Measurements from ENCODE around the gene SIPA1. TPM values are rescaled to one million over a fixed set of nuclear protein-coding genes. Genes with fewer than 3 reads are reported as not detected.

SIPA1 gene
- total RNA-seq, 1 experiment from 2014 or later: 65.4 TPM

DNA sequence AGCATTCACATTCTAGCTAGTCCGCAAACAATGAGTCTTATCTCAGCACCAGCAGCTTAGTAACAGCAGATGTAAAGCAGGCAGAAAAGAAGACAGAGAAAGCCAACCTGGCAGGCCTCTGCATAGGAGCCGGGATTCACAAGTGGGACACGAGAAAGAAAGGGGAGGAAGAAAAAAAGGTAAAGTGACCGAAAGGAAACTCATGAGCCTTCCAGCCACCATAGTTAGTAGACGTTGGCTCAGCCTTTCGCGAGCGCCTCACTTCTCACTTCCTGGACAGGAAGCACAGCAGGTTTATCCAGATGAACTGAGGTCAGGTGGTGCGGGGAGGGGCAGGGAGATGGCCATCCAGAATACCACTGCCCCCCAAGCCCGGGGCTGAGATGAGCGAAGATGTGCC lies 54.5 kb downstream of the SIPA1 start:
- Mint-ChIP-seq H3K4me1 (peaks cover 3% of the 10 kb centered on the region; the same call in 1 of the 2 replicates), H3K27ac (no peak overlapping the region), H3K27me3 (ENCODE audit: low read depth) (no peaks in the 10 kb centered on the region), H3K36me3 (no peaks in the 10 kb centered on the region), H3K4me3 (no peak overlapping the region), H3K9me3 (no peaks in the 10 kb centered on the region)
- ATAC-seq: no peak
- TF ChIP-seq EMX1 (CRISPR knock-in tag; IDR thresholded peaks at IDR 0.05) (no peak), ZNF671 (CRISPR knock-in tag; IDR thresholded peaks at IDR 0.05) (no peak), FOXP1 (CRISPR knock-in tag; IDR thresholded peaks at IDR 0.05; ENCODE audit: borderline replicate concordance) (no peak), SP1 (CRISPR knock-in tag; conservative IDR thresholded peaks at IDR 0.05) (no peak), TCF7 (CRISPR knock-in tag; IDR thresholded peaks at IDR 0.05; ENCODE audit: low read depth) (no peak), ZBTB21 (CRISPR knock-in tag; IDR thresholded peaks at IDR 0.05; ENCODE audit: borderline replicate concordance) (no peak)
- TF ChIP-seq, protein P1, sequence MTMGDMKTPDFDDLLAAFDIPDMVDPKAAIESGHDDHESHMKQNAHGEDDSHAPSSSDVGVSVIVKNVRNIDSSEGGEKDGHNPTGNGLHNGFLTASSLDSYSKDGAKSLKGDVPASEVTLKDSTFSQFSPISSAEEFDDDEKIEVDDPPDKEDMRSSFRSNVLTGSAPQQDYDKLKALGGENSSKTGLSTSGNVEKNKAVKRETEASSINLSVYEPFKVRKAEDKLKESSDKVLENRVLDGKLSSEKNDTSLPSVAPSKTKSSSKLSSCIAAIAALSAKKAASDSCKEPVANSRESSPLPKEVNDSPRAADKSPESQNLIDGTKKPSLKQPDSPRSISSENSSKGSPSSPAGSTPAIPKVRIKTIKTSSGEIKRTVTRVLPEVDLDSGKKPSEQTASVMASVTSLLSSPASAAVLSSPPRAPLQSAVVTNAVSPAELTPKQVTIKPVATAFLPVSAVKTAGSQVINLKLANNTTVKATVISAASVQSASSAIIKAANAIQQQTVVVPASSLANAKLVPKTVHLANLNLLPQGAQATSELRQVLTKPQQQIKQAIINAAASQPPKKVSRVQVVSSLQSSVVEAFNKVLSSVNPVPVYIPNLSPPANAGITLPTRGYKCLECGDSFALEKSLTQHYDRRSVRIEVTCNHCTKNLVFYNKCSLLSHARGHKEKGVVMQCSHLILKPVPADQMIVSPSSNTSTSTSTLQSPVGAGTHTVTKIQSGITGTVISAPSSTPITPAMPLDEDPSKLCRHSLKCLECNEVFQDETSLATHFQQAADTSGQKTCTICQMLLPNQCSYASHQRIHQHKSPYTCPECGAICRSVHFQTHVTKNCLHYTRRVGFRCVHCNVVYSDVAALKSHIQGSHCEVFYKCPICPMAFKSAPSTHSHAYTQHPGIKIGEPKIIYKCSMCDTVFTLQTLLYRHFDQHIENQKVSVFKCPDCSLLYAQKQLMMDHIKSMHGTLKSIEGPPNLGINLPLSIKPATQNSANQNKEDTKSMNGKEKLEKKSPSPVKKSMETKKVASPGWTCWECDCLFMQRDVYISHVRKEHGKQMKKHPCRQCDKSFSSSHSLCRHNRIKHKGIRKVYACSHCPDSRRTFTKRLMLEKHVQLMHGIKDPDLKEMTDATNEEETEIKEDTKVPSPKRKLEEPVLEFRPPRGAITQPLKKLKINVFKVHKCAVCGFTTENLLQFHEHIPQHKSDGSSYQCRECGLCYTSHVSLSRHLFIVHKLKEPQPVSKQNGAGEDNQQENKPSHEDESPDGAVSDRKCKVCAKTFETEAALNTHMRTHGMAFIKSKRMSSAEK (CRISPR knock-in tag; IDR thresholded peaks at IDR 0.05; ENCODE audit: borderline replicate concordance): no peak
- TF ChIP-seq, protein P2, sequence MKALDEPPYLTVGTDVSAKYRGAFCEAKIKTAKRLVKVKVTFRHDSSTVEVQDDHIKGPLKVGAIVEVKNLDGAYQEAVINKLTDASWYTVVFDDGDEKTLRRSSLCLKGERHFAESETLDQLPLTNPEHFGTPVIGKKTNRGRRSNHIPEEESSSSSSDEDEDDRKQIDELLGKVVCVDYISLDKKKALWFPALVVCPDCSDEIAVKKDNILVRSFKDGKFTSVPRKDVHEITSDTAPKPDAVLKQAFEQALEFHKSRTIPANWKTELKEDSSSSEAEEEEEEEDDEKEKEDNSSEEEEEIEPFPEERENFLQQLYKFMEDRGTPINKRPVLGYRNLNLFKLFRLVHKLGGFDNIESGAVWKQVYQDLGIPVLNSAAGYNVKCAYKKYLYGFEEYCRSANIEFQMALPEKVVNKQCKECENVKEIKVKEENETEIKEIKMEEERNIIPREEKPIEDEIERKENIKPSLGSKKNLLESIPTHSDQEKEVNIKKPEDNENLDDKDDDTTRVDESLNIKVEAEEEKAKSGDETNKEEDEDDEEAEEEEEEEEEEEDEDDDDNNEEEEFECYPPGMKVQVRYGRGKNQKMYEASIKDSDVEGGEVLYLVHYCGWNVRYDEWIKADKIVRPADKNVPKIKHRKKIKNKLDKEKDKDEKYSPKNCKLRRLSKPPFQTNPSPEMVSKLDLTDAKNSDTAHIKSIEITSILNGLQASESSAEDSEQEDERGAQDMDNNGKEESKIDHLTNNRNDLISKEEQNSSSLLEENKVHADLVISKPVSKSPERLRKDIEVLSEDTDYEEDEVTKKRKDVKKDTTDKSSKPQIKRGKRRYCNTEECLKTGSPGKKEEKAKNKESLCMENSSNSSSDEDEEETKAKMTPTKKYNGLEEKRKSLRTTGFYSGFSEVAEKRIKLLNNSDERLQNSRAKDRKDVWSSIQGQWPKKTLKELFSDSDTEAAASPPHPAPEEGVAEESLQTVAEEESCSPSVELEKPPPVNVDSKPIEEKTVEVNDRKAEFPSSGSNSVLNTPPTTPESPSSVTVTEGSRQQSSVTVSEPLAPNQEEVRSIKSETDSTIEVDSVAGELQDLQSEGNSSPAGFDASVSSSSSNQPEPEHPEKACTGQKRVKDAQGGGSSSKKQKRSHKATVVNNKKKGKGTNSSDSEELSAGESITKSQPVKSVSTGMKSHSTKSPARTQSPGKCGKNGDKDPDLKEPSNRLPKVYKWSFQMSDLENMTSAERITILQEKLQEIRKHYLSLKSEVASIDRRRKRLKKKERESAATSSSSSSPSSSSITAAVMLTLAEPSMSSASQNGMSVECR (CRISPR knock-in tag; IDR thresholded peaks at IDR 0.05; ENCODE audit: borderline replicate concordance): no peak
- TF ChIP-seq, protein P3, sequence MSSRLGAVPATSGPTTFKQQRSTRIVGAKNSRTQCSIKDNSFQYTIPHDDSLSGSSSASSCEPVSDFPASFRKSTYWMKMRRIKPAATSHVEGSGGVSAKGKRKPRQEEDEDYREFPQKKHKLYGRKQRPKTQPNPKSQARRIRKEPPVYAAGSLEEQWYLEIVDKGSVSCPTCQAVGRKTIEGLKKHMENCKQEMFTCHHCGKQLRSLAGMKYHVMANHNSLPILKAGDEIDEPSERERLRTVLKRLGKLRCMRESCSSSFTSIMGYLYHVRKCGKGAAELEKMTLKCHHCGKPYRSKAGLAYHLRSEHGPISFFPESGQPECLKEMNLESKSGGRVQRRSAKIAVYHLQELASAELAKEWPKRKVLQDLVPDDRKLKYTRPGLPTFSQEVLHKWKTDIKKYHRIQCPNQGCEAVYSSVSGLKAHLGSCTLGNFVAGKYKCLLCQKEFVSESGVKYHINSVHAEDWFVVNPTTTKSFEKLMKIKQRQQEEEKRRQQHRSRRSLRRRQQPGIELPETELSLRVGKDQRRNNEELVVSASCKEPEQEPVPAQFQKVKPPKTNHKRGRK (CRISPR knock-in tag; IDR thresholded peaks at IDR 0.05; ENCODE audit: borderline replicate concordance): no peak
- TF ChIP-seq, protein P4, sequence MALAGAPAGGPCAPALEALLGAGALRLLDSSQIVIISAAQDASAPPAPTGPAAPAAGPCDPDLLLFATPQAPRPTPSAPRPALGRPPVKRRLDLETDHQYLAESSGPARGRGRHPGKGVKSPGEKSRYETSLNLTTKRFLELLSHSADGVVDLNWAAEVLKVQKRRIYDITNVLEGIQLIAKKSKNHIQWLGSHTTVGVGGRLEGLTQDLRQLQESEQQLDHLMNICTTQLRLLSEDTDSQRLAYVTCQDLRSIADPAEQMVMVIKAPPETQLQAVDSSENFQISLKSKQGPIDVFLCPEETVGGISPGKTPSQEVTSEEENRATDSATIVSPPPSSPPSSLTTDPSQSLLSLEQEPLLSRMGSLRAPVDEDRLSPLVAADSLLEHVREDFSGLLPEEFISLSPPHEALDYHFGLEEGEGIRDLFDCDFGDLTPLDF (CRISPR knock-in tag; IDR thresholded peaks at IDR 0.05): no peak
- ChIA-PET POLR2A (no interaction called here), CTCF (interaction anchor here (1.0 kb wide), 1 partner anchor 20 kb away, joined by 3 read pairs; the partner anchor contains the start of gene KAT5)
- DNase-seq (ENCODE audit: low spot score): no peak

DNA sequence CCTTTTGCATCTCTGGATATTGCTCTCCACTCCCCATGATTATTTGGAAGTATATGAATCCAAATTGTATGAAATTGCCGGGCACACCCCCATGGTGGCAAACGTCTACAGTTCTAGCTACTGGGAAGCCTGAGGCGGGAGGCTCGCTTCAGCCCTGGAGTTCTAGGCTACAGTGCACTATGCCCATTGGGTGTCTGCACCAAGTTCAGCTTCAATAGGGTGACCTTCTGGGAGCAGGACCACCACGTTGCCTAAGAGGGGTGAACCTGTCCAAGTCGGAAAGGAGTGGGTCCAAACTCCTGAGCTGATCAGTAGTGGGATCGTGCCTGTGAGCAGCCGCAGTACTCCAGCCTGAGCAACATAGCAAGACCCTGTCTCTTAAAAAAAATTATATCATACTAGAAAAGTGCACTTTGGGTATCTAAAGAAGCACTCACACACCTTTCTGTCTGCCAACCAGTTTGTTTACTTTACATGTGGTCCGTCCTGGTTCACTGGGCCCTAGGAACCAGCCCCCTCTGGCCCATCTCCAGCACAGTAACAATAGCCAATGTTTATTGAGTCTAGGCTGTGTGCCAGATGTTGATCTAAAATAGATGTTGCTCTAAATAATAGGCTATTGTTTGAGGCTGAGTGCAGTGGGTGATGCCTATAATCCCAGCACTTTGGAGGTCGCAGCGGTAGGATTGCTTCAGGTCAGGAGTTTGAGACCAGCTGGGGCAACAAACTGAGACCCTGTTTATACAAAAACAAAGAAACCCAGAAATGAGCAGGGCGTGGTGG lies 57.7 kb downstream of the SIPA1 start:
- no peak for ATAC-seq
- Mint-ChIP-seq H3K27ac (no peak overlapping the region), H3K4me3 (no peak overlapping the region), H3K27me3 (ENCODE audit: low read depth) (peaks cover 12% of the 10 kb centered on the region), H3K4me1 (peaks cover 3% of the 10 kb centered on the region; the same call in 1 of the 2 replicates), H3K36me3 (no peaks in the 10 kb centered on the region), H3K9me3 (peaks cover 13% of the 10 kb centered on the region)
- no peak for DNase-seq (ENCODE audit: low spot score)
- CTCF ChIA-PET: interaction anchor here (2.1 kb wide), 1 partner anchor 84 kb away, joined by 6 read pairs; no protein-coding TSS in a partner anchor
- POLR2A ChIA-PET: no interaction called here
- TF ChIP-seq ZNF317 (CRISPR knock-in tag; IDR thresholded peaks at IDR 0.05; ENCODE audit: borderline replicate concordance, low read depth) (no peak), NR1H2 (CRISPR knock-in tag; IDR thresholded peaks at IDR 0.05) (no peak), ZNF396 (CRISPR knock-in tag; IDR thresholded peaks at IDR 0.05; ENCODE audit: borderline replicate concordance) (no peak)
- TF ChIP-seq, protein P5, sequence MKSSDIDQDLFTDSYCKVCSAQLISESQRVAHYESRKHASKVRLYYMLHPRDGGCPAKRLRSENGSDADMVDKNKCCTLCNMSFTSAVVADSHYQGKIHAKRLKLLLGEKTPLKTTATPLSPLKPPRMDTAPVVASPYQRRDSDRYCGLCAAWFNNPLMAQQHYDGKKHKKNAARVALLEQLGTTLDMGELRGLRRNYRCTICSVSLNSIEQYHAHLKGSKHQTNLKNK (CRISPR knock-in tag; IDR thresholded peaks at IDR 0.05): no peak
- TF ChIP-seq, protein P6, sequence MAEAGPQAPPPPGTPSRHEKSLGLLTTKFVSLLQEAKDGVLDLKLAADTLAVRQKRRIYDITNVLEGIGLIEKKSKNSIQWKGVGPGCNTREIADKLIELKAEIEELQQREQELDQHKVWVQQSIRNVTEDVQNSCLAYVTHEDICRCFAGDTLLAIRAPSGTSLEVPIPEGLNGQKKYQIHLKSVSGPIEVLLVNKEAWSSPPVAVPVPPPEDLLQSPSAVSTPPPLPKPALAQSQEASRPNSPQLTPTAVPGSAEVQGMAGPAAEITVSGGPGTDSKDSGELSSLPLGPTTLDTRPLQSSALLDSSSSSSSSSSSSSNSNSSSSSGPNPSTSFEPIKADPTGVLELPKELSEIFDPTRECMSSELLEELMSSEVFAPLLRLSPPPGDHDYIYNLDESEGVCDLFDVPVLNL (CRISPR knock-in tag; IDR thresholded peaks at IDR 0.05; ENCODE audit: borderline replicate concordance, low read depth): no peak

Measured in WTC11 (cell line).